RPMI7951 (cell line): ENCODE results near the gene MED6. TPM values are rescaled to one million over a fixed set of nuclear protein-coding genes. Genes with fewer than 3 reads are reported as not detected.
A peak's percentile ranks its signal among the peaks of the same experiment; 100 is the strongest.

Source experiments
- DNase-seq: peaks from one replicate; pipeline ENCODE4 v3.0.0-alpha.2; 2012; ENCODE audit warnings: low read depth
- total RNA-seq: library from RNA; depleted of rRNA; stranded (reverse); fragments of >200 nt; shearing (Covaris generic); gene quantifications from 2 replicates; pipeline ENCODE4 v1.2.3, GENCODE V29; 2014; rRNA removed

Gene MED6
- total RNA-seq: 35.2 and 35.6 TPM in 2 replicates

- peak; percentile 89 for DNase-seq
Observed at GRCh38 chr14:70600382-70601157, at the start of gene MED6. TSS of gene MED6 (minus strand) at chr14:70600655. CDS start at chr14:70600637, 18 bp downstream.

GRCh38 chr14:70649803-70650202 is 49.3 kb upstream of the MED6 start:
- no peak for DNase-seq

- no peak for DNase-seq
Observed at GRCh38 chr14:70648346-70648745, 47.9 kb upstream of the MED6 start.

- DNase-seq: no peak
Observed at GRCh38 chr14:70646705-70647104, 46.2 kb upstream of the MED6 start.

GRCh38 chr14:70645892-70646291 is 45.4 kb upstream of the MED6 start:
- no peak for DNase-seq

- no peak for DNase-seq
Observed at GRCh38 chr14:70643967-70644366, 43.5 kb upstream of the MED6 start.

GRCh38 chr14:70642303-70643235 is 42.1 kb upstream of the MED6 start:
- DNase-seq: no peak

GRCh38 chr14:70641548-70642302 is 41.3 kb upstream of the MED6 start, which contains the start of gene TTC9:
TSS of gene TTC9 (plus strand) at chr14:70641916. CDS start at chr14:70642130, 214 bp downstream.
- no peak for DNase-seq

- DNase-seq: peak; percentile 52
Observed at GRCh38 chr14:70640938-70641547, 40.6 kb upstream of the MED6 start.

GRCh38 chr14:70638416-70638815 is 38.0 kb upstream of the MED6 start:
- DNase-seq: no peak

GRCh38 chr14:70635971-70636595 is 35.6 kb upstream of the MED6 start:
- DNase-seq: no peak

- DNase-seq: no peak
Observed at GRCh38 chr14:70631948-70632347, 31.5 kb upstream of the MED6 start.

- DNase-seq: no peak
Observed at GRCh38 chr14:70624972-70625371, 24.5 kb upstream of the MED6 start.

GRCh38 chr14:70622111-70622712 is 21.8 kb upstream of the MED6 start:
- peak; percentile 38 for DNase-seq

GRCh38 chr14:70619708-70620107 is 19.3 kb upstream of the MED6 start:
- DNase-seq: no peak

GRCh38 chr14:70618314-70618713 is 17.9 kb upstream of the MED6 start:
- DNase-seq: no peak

- no peak for DNase-seq
Observed at GRCh38 chr14:70616646-70617045, 16.2 kb upstream of the MED6 start.

GRCh38 chr14:70611216-70611615 is 10.8 kb upstream of the MED6 start:
- no peak for DNase-seq

GRCh38 chr14:70602254-70602653 is 1.8 kb upstream of the MED6 start:
- no peak for DNase-seq

GRCh38 chr14:70601162-70601561 is 707 bp upstream of the MED6 start:
- DNase-seq: no peak

GRCh38 chr14:70599345-70599744 is 1.1 kb downstream of the MED6 start:
- DNase-seq: no peak
